Medulla oblongata (tissue), 1 donor: ENCODE results near the gene UGT1A4.
"Not testable (repeated sequence)": the region's sequence is repeated elsewhere in the genome, so short reads cannot be mapped to it uniquely, and the experiment has no call there.

ENCODE experiments used
- DNase-seq: peaks from one replicate; pipeline ENCODE4 v3.0.0-alpha.2; 2015; ENCODE audit errors: extremely low spot score

The UGT1A4 gene

DNA sequence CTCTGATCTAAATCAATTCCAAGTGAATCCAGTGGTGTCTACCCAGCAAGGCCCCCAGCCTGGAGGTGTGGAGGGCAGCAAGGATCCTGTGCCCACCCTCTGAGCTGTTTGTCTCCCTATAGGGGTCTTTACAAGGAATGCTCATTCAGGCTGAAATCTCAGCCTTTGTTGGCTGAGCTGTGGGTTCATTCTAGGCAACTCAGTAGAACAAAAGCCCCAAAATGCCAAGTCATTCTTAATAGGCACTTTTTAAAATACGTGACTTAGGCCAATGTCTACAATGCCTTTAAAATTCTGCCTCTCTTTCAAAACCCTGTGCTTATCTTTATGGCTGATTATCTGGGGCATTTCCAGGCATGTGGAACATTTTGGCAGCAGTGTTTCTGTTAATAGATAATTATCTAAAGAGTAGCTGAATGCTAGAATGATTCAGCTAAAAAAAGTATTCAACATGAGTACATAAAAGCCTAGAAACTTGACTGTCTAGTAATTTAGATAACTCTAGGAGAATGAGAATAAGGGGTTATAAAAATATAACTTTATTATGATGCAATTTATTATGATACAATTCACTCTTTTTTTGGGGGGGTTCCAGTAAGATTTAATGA is 18.4 kb upstream of the UGT1A4 start:
- no peak for DNase-seq

DNA sequence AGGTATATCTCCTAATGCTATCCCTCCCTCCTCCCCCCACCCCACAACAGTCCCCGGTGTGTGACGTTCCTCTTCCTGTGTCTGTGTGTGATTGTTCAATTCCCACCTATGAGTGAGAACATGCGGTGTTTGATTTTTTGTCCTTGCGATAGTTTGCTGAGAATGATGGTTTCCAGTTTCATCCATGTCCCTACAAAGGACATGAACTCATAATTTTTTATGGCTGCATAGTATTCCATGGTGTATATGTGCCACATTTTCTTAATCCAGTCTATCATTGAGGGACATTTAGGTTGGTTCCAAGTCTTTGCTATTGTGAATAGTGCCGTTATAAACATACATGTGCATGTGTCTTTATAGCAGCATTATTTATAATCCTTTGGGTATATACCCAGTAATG is 17.7 kb upstream of the UGT1A4 start:
- not testable (repeated sequence) for DNase-seq

DNA sequence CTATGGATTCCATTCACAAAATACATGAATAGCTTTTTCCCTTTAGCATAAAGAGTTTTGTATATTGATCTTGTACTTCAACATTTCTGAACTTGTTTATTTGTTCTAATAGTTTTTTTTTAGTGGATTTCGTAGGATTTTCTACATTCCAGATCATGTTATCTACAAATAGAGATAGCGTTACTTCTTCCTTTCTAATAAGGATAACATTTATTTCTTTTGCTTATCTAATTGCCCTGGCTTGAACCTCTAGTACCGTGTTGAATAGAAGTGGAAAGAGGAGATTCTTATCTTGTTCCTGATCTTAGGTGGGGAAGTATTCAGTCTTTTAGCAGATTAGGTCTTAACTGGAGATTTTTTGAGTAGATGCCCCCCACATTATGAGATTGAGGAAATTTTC is 16.3 kb upstream of the UGT1A4 start:
- DNase-seq, result no peak

DNA sequence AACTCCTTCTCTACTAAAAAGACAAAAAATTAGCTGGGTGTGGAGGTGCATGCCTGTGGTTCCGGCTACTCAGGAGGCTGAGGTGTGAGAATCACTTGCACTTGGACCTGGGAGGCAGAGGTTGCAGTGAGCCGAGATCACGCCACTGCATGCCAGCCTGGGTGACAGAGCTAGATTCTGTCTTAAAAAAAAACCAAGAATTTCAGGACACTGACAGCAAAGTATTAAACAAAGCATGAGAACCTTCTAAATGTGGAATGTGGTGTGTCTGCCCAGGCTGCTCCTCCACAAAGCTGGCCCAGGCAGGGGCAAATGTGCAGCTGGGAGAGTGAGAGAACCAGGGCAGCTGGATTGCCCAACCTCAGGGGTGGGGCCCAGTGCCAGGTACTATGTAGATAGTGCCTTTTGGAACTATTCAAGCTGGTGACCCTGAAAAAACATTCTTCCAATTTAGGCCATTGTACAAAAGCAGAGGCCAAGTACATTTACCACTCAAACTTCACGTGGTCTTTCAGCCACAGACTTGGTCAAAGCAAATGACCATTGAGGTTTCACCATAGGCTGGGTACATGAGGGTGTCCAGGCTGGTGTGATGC is 12.5 kb upstream of the UGT1A4 start:
- no peak for DNase-seq

DNA sequence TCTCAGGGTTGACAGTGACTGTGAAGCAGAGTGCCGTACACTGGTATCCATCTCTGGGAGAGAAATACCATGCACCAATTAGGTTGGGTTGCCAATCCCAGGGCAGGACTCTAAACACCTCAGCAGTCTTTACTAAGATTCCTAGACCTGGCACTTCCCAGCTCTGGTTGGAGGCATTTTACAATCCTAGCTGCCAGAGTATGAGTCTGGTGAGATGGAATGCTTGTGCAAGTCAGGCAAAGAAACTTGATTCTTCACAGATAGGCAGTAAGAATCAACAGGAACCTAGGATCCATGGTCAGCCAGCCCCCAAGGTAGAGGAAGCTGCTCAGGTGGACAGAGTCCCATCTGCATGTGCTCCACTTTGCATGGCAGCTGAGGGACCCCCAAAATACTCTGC is 11.8 kb upstream of the UGT1A4 start:
- no peak for DNase-seq

DNA sequence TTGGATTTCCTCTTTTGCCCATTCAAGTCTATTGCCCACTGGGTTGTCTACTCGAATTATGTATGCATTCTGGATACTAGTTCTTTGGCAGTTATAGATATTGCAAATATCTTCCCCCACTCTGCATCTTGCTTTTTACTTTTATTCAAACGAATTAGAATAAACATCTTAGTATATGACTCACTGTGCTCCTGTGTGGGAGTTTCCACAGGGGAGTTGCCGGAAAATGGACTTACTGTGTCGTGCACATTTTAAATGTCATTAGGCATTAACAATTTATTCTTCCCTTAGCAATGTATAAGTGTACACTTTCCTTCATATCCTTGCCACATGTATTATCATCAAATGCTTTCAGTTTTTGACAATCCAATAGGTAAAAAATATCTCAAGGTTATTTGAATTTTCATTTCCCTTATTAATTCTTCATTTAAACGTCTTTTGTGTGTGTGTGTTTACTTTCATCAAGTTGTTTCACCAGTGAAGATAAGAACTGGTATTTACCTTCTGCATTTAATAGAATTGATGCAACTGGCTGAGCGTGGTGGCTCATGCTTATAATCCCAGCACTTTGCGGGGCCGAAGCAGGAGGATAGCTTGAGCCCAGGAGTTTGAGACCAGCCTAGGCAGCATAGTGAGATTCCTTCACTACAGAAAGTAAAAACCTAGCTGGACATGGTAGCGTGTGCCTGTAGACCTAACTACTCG is 10.4 kb upstream of the UGT1A4 start:
- DNase-seq, result no peak

DNA sequence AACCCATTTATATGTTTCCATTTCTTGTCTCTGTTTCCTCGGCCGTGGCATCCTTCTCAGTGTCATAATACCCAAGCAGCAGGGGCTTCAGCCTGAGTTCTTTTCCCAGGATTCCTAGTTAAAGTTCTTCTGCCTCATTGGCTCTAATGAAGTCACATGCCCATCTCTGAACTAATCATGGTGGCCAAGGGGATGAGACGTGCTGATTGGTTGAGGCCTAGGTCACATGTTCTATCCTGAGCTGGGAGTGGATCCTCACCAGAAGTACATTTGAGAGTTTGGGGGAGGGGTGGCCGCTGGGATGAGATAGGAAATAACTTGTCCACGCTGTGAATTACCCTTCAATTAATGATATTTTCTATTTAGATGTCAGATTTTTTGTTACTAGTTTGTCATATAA is 9.6 kb upstream of the UGT1A4 start:
- DNase-seq, result no peak

DNA sequence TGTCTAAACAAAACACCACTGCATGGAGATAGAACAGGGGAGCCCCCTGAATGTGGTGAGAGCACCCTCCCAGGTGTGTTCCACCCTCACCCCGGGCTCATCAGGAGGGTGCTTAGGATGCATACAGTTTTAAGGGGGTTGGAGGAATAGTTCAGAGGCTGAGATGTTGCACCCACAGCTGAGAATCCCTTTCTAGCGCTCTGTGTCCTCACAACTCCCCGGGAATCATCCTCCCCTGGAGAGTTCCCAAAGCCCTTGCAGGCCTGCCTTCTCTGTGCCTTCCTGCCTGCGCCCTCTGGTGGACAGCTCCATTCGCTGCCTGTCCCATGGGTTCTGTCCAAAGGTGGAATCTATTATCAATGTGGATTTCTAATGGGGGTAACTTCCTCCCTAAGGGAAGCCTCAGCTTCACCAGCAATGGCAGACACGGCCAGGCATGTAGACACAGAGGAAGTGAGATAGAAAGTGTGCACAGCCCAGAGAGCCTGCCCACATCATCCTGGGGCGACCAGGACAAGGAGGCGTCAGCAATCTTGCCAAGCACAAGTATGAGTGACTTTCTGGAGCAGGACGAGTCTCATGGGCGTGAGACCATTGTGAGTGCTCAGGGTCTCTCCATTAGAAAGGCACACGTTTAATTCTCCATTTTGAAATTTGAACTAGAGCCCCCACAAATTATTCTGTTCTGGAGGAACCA is 7.1 kb upstream of the UGT1A4 start:
- peak; percentile 78 for DNase-seq

DNA sequence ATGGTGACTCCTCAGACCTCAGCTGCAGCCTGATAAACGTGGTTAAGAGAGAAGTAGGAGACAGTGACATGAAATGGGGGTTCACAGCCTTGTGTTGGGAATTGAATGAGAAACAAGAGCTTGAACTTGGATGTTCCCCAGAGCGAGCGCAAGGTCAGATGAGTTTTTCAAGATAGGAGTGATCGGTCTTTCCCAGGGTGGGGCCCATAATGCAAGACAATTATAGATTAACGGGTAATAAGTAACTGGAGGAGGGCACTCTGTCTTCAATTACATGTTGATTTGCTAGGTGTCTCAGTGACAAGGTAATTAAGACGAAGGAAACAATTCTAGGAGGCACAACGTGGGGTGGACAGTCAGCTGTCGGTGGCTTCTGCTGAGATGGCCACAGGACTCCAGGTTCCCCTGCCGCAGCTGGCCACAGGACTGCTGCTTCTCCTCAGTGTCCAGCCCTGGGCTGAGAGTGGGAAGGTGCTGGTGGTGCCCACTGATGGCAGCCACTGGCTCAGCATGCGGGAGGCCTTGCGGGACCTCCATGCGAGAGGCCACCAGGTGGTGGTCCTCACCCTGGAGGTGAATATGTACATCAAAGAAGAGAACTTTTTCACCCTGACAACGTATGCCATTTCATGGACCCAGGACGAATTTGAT is 5.8 kb upstream of the UGT1A4 start, which contains the start of gene UGT1A5:
UGT1A5 (plus strand) TSS at position 297 of the 651 bp plus-strand sequence; CDS start at position 382, 85 bp downstream.
- DNase-seq, result no peak

DNA sequence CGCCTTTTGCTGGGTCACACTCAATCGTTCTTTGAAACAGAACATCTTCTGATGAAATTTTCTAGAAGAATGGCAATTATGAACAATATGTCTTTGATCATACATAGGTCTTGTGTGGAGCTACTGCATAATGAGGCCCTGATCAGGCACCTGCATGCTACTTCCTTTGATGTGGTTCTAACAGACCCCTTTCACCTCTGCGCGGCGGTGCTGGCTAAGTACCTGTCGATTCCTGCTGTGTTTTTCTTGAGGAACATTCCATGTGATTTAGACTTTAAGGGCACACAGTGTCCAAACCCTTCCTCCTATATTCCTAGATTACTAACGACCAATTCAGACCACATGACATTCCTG is 5.3 kb upstream of the UGT1A4 start:
- no peak for DNase-seq

DNA sequence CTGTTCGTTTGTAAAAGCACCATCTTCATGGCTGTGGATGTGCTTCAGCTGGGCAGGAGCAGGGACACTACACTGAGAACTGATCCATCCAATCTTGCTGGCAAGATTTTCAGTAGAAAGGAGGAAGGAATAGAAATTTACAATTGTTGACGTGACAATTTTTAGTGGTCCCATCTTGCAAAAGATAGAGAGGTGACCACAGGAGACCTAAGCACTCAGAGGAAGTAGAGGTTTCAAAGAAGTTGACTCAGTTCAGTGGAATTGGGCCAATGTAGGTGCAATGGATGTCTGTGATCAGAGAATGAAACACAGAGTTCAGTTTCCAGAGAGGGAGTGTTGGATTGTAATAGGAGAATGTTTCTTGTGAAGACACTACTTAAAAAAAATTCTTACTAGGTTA is 4.4 kb upstream of the UGT1A4 start:
- DNase-seq, result no peak

DNA sequence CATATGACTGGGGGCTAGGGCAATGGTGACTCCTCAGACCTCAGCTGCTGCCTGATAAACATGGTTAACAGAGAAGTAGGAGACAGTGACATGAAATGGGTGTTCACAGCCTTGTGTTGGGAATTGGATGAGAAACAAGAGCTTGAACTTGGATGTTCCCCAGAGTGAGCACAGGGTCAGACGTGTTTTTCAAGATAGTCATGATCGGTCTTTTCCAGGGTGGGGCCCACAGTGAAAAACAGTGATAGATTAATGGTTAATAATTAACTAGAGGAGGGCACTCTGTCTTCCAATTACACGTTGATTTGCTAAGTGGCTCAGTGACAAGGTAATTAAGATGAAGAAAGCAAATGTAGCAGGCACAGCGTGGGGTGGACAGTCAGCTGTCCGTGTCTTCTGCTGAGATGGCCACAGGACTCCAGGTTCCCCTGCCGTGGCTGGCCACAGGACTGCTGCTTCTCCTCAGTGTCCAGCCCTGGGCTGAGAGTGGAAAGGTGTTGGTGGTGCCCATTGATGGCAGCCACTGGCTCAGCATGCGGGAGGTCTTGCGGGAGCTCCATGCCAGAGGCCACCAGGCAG is 10.3 kb downstream of the UGT1A4 start, which contains the start of gene UGT1A3:
UGT1A3 (plus strand) TSS at position 320 of the 579 bp plus-strand sequence; CDS start at position 405, 85 bp downstream.
- DNase-seq, result no peak

DNA sequence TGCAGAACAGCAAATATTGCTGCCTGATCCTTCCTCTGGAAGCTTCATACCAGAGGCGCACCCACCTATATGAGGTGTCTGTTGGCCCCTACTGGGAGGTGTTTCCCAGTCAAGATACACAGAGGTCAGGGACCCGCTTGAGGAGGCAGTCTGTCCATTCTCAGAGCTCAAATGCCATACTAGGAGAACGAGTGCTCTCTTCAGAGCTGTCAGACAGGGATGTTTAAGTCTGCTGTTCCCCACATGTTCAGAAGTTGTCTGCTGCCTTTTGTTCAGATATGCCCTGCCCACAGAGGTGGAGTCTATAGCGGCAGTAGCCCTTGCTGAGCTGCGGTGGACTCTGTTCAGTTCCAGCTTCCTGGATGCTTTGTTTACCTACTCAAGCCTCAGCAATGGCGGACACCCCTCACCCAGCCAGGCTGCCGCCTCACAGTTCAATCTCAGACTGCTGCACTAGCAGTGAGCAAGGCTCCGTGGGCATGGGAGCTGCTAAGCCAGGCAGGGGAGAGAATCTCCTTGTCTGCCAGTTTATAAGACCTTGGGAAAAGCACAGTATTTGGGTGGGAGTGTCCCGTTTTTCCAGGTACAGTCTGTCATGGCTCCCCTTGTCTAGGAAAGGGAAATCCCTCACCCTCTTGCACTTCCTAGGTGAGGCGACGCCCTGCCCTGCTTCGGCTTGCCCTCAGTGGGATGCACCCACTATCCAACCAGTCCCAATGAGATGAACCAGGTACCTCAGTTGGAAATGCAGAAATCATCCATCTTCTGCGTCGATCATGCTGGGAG is 18.5 kb downstream of the UGT1A4 start:
- DNase-seq, result not testable (repeated sequence)

DNA sequence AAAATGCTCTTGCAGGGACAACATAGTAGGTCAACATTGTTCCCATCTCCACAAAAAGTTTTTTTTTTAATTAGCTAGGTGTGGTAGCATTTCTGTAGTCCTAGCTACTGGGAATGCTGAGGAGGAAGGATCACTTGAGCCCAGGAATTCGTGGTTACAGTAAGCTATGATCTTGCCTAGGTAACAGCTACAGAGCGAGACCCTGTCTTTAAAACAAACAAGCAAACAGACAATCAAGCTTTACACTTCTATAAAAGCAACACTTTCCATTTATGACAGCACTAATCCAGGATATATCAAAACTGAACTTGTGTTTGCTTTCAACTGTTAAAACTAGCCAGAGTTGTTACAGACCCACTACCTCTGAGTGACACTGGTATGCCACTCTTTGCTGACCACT is 22.3 kb downstream of the UGT1A4 start:
- DNase-seq, result no peak

DNA sequence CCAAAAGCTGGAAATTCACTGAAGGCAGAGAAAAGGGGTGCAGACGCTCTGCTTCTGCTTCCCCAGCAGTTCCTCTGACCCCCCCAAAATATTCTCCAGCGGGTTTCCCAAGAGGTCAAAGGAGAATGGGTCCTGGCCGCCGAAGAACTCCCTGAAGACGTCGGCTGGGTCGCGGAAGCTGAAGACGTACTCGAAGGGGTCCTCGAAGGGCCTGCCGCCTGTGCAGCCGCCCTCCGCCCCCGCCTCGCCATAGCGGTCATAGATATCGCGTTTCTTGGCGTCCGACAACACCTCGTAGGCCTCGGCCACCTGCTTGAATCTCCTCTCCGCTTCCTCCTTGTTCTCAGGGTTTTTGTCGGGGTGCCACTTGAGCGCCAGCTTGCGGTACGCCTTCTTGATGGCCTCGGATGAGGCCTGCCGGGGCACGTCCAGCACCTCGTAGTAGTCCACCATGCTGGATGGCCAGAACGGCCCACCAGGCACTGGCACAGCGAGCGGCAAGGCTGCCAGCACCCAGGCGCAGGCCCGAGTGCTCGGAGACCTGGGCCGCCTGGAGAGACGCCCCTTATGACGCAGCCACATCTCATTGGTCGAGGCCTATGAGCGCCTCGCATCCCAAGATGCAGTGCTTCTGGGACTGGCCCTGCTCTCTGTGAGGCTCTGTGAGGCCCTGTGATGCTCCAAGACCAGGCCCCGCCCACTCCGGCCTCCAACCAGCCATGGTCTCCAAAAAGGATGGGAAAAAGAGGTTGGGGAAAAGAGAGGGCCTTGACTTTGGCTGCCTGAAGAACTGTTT is 25.1 kb downstream of the UGT1A4 start:
- DNase-seq, result no peak

DNA sequence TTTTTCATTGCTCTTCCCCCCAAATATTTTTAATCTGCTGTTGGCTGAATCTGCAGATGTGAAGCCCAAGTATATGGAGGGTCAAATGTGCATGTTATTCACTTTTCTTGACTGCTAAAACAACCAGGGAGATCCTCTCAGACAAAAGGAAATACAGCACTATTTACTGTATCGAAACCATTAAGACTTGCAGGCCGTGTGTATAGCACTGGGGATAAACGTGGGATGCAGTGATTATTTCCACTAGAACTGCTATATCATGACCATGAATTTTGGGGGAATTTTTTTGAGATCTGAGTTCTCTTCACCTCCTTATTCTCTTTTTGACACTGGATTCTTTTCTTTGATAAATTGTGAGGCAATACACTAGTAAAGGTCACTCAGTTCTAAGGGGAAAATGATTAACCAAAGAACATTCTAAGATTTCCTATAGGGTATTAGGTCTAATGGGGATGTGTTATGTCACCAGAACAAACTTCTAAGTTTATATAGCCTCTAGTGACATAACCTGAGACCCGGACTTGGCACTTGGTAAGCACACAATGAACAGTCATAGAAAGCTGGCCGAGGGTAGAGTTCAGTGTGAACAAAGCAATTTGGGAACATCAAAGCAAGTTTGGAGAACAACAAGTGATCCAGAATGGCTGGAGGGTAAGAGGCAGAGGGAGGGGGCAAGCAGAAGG is 26.7 kb downstream of the UGT1A4 start:
- DNase-seq, result no peak

DNA sequence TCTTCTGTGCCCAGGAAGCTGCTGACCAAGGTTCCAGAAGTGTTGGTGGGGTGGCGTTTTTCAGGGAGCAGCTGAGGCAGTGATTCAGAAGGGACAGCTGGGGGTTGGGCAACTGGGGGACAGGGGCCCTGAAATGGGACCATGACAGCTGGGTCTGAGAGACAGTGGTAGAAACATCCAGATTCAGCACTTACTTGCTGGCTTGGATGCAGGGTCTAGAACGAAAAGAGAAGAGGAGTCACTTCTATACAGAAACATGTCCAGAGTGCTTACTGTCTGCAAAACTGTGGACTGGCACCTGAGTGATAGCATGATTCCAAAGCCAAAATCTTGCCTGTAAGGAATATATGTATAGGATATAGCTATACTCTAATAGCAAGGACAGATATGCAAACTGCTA is 27.3 kb downstream of the UGT1A4 start:
- DNase-seq, result not testable (repeated sequence)

DNA sequence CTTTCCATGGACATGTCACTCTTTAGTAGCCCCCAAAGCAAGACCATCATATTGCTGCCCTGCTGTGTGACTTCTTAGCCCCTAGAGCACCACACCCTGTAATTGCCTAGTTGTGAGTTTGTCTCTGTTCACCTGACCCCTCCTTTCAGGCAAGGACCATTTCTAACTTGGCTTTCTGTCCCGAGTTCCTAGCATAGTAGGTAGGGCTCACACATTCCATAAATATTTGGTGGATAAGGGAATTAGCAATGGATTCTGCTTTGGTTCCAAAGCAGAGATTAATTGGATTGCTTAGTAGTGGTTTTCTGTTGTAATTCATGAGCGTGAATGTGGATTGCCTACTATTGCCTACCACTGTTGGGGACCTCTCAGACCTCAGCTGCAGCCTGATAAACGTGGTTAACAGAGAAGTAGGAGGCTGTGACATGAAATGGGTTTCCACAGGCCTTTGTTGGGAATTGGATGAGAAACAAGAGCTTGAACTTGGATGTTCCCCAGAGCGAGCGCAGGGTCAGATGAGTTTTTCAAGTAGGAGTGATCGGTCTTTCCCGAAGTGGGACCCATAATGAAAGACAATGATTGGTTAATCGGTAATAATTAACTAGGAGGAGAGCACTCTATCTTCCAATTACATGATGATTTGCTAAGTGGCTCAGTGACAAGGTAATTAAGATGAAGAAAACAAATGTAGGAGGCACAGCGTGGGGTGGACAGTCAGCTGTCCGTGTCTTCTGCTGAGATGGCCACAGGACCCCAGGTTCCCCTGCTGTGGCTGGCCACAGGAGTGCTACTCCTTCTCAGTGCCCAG is 28.1 kb downstream of the UGT1A4 start:
- DNase-seq, result no peak

DNA sequence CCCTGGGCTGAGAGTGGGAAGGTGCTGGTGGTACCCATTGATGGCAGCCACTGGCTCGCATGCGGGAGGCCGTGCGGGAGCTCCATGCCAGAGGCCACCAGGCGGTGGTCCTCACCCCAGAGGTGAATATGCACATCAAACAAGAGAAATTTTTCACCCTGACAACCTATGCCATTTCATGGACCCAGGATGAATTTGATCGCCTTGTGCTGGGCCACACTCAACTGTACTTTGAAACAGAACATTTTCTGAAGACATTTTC is 28.7 kb downstream of the UGT1A4 start:
- DNase-seq, result no peak
